ENCODE measurements around the gene PDAP1. TPM values are rescaled to one million over a fixed set of nuclear protein-coding genes. Genes with fewer than 3 reads are reported as not detected.

PDAP1 gene
- total and polyA plus RNA-seq, 2 of the 13 experiments (the other 11 are each of a cell fraction or from before 2014, with no cell fraction given), result 13.0 to 100 TPM

GRCh38 chr7:99408379-99409191, at the start of gene PDAP1, which contains the start of gene BUD31 (continued):
- no peak for TF ChIP-seq ZNF646 (CRISPR knock-in tag; IDR thresholded peaks at IDR 0.05)
- peak; percentile 46 for TF ChIP-seq AGO1 (IDR thresholded peaks at IDR 0.05; ENCODE audit: low read depth, low read length, poor library complexity, severe bottlenecking)
- TF ChIP-seq ZNF296 (CRISPR knock-in tag; conservative IDR thresholded peaks at IDR 0.05), result no peak
- TF ChIP-seq EZH2 (conservative IDR thresholded peaks at IDR 0.05; ENCODE audit: low read depth, low read length), result no peak
- TF ChIP-seq ZNF576 (CRISPR knock-in tag; IDR thresholded peaks at IDR 0.05), result no peak
- TF ChIP-seq PHF5A (CRISPR knock-in tag; IDR thresholded peaks at IDR 0.05; ENCODE audit: low read depth, unreplicated experiment), result no peak
- no peak for TF ChIP-seq ZNF773 (CRISPR knock-in tag; IDR thresholded peaks at IDR 0.05; ENCODE audit: borderline replicate concordance)
- TF ChIP-seq CSRNP1 (CRISPR knock-in tag; IDR thresholded peaks at IDR 0.05), result 0 out of 2 replicates have a peak, but pooled peaks have one; percentile 68
- no peak for TF ChIP-seq KIAA2018 (CRISPR knock-in tag; IDR thresholded peaks at IDR 0.05; ENCODE audit: borderline replicate concordance)
- TF ChIP-seq ZNF570 (CRISPR knock-in tag; IDR thresholded peaks at IDR 0.05; ENCODE audit: borderline replicate concordance), result no peak
